Measurements from ENCODE around the gene IL19.

Gene IL19

GRCh38 chr1:206794294-206794908, 23.8 kb downstream of the IL19 start:
- Mint-ChIP-seq H3K27me3 (no peaks in the 10 kb centered on the region), H3K9me3 (no peaks in the 10 kb centered on the region), H3K4me1 (peaks cover 29% of the 10 kb centered on the region), H3K36me3 (peaks cover 2% of the 10 kb centered on the region), H3K4me3 (peak overlapping the region; percentile 53), H3K27ac (peak overlapping the region; percentile 86)
- ATAC-seq (ENCODE audit: low read depth): peak; percentile 48
- DNase-seq (ENCODE audit: low spot score in 2 of 2): no peak

- peaks cover 24% of the 10 kb centered on the region for H3K4me1 Mint-ChIP-seq
- H3K27me3 Mint-ChIP-seq: no peaks in the 10 kb centered on the region
- no peak overlapping the region for H3K4me3 Mint-ChIP-seq
- no peak for DNase-seq (ENCODE audit: low spot score in 2 of 2)
- ATAC-seq (ENCODE audit: low read depth): no peak
- H3K27ac Mint-ChIP-seq: no peak overlapping the region
- no peaks in the 10 kb centered on the region for H3K9me3 Mint-ChIP-seq
- H3K36me3 Mint-ChIP-seq: peaks cover 2% of the 10 kb centered on the region
Observed at GRCh38 chr1:206796116-206796515, 25.5 kb downstream of the IL19 start.

- no peak for ATAC-seq (ENCODE audit: low read depth)
- Mint-ChIP-seq H3K27me3 (no peaks in the 10 kb centered on the region), H3K27ac (no peak overlapping the region), H3K9me3 (no peaks in the 10 kb centered on the region), H3K4me3 (no peak overlapping the region), H3K36me3 (peaks cover 2% of the 10 kb centered on the region), H3K4me1 (peaks cover 20% of the 10 kb centered on the region)
- no peak for DNase-seq (ENCODE audit: low spot score in 2 of 2)
Observed at GRCh38 chr1:206796981-206797402, 26.4 kb downstream of the IL19 start.

GRCh38 chr1:206797534-206798383, 27.2 kb downstream of the IL19 start:
- Mint-ChIP-seq H3K27me3 (no peaks in the 10 kb centered on the region), H3K27ac (peak overlapping the region; percentile 33), H3K9me3 (no peaks in the 10 kb centered on the region), H3K4me1 (peaks cover 22% of the 10 kb centered on the region), H3K4me3 (no peak overlapping the region), H3K36me3 (peaks cover 2% of the 10 kb centered on the region)
- DNase-seq (ENCODE audit: low spot score in 2 of 2) (no peak), ATAC-seq (ENCODE audit: low read depth) (peak; percentile 59)

GRCh38 chr1:206798384-206798996, 27.9 kb downstream of the IL19 start:
- DNase-seq (ENCODE audit: low spot score in 2 of 2) (no peak), ATAC-seq (ENCODE audit: low read depth) (no peak)
- H3K4me1 Mint-ChIP-seq: peaks cover 23% of the 10 kb centered on the region
- peak overlapping the region; percentile 21 for H3K27ac Mint-ChIP-seq
- H3K27me3 Mint-ChIP-seq: no peaks in the 10 kb centered on the region
- no peak overlapping the region for H3K4me3 Mint-ChIP-seq
- H3K9me3 Mint-ChIP-seq: no peaks in the 10 kb centered on the region
- H3K36me3 Mint-ChIP-seq: peaks cover 2% of the 10 kb centered on the region

- H3K27me3 Mint-ChIP-seq: no peaks in the 10 kb centered on the region
- H3K36me3 Mint-ChIP-seq: peaks cover 1% of the 10 kb centered on the region
- H3K27ac Mint-ChIP-seq: peak overlapping the region; percentile 21
- no peaks in the 10 kb centered on the region for H3K9me3 Mint-ChIP-seq
- no peak overlapping the region for H3K4me3 Mint-ChIP-seq
- H3K4me1 Mint-ChIP-seq: peaks cover 18% of the 10 kb centered on the region
- no peak for DNase-seq (ENCODE audit: low spot score in 2 of 2)
- ATAC-seq (ENCODE audit: low read depth): no peak
Observed at GRCh38 chr1:206799311-206799710, 28.7 kb downstream of the IL19 start.

- Mint-ChIP-seq H3K36me3 (no peaks in the 10 kb centered on the region), H3K27ac (no peak overlapping the region), H3K4me1 (peaks cover 14% of the 10 kb centered on the region), H3K27me3 (no peaks in the 10 kb centered on the region), H3K9me3 (no peaks in the 10 kb centered on the region), H3K4me3 (no peak overlapping the region)
- ATAC-seq (ENCODE audit: low read depth) (no peak), DNase-seq (ENCODE audit: low spot score in 2 of 2) (no peak)
Observed at GRCh38 chr1:206800411-206800810, 29.8 kb downstream of the IL19 start.

GRCh38 chr1:206800891-206801290, 30.3 kb downstream of the IL19 start:
- ATAC-seq (ENCODE audit: low read depth) (no peak), DNase-seq (ENCODE audit: low spot score in 2 of 2) (no peak)
- Mint-ChIP-seq H3K4me1 (peaks cover 12% of the 10 kb centered on the region), H3K36me3 (no peaks in the 10 kb centered on the region), H3K27ac (no peak overlapping the region), H3K27me3 (no peaks in the 10 kb centered on the region), H3K9me3 (no peaks in the 10 kb centered on the region), H3K4me3 (no peak overlapping the region)

- DNase-seq (ENCODE audit: low spot score in 2 of 2) (no peak), ATAC-seq (ENCODE audit: low read depth) (no peak)
- H3K9me3 Mint-ChIP-seq: no peaks in the 10 kb centered on the region
- H3K4me3 Mint-ChIP-seq: no peak overlapping the region
- peak overlapping the region; percentile 19 for H3K27ac Mint-ChIP-seq
- H3K36me3 Mint-ChIP-seq: no peaks in the 10 kb centered on the region
- H3K27me3 Mint-ChIP-seq: no peaks in the 10 kb centered on the region
- H3K4me1 Mint-ChIP-seq: peaks cover 12% of the 10 kb centered on the region
Observed at GRCh38 chr1:206801467-206801866, 30.9 kb downstream of the IL19 start.

- Mint-ChIP-seq H3K36me3 (no peaks in the 10 kb centered on the region), H3K4me1 (peaks cover 12% of the 10 kb centered on the region), H3K9me3 (no peaks in the 10 kb centered on the region), H3K27me3 (no peaks in the 10 kb centered on the region), H3K4me3 (no peak overlapping the region), H3K27ac (peak overlapping the region; percentile 24)
- DNase-seq (ENCODE audit: low spot score in 2 of 2): no peak
- no peak for ATAC-seq (ENCODE audit: low read depth)
Observed at GRCh38 chr1:206802401-206802800, 31.8 kb downstream of the IL19 start.

GRCh38 chr1:206803221-206803730, 32.7 kb downstream of the IL19 start:
- Mint-ChIP-seq H3K36me3 (no peaks in the 10 kb centered on the region), H3K4me1 (peaks cover 14% of the 10 kb centered on the region), H3K4me3 (no peak overlapping the region), H3K27ac (peak overlapping the region; percentile 24), H3K27me3 (no peaks in the 10 kb centered on the region), H3K9me3 (no peaks in the 10 kb centered on the region)
- ATAC-seq (ENCODE audit: low read depth) (peak; percentile 92), DNase-seq (ENCODE audit: low spot score in 2 of 2) (peak; percentile 46 to 49)

GRCh38 chr1:206804156-206804737, 33.7 kb downstream of the IL19 start:
- Mint-ChIP-seq H3K36me3 (no peaks in the 10 kb centered on the region), H3K9me3 (no peaks in the 10 kb centered on the region), H3K27ac (peak overlapping the region; percentile 24), H3K4me3 (no peak overlapping the region), H3K27me3 (no peaks in the 10 kb centered on the region), H3K4me1 (peaks cover 16% of the 10 kb centered on the region)
- ATAC-seq (ENCODE audit: low read depth) (no peak), DNase-seq (ENCODE audit: low spot score in 2 of 2) (no peak)

- H3K36me3 Mint-ChIP-seq: no peaks in the 10 kb centered on the region
- H3K9me3 Mint-ChIP-seq: no peaks in the 10 kb centered on the region
- H3K27me3 Mint-ChIP-seq: no peaks in the 10 kb centered on the region
- no peak overlapping the region for H3K4me3 Mint-ChIP-seq
- H3K27ac Mint-ChIP-seq: no peak overlapping the region
- DNase-seq (ENCODE audit: low spot score in 2 of 2) (no peak), ATAC-seq (ENCODE audit: low read depth) (no peak)
- peaks cover 13% of the 10 kb centered on the region for H3K4me1 Mint-ChIP-seq
Observed at GRCh38 chr1:206805357-206805756, 34.8 kb downstream of the IL19 start.

GRCh38 chr1:206808615-206809014, 38.0 kb downstream of the IL19 start:
- Mint-ChIP-seq H3K9me3 (peaks cover 2% of the 10 kb centered on the region), H3K27ac (no peak overlapping the region), H3K4me1 (peaks cover 7% of the 10 kb centered on the region), H3K27me3 (no peaks in the 10 kb centered on the region), H3K4me3 (no peak overlapping the region), H3K36me3 (no peaks in the 10 kb centered on the region)
- peak; percentile 91 for ATAC-seq (ENCODE audit: low read depth)
- no peak for DNase-seq (ENCODE audit: low spot score in 2 of 2)
